Heart right ventricle (tissue), 16 donors: ENCODE data around the gene LCTL. TPM values are rescaled to one million over a fixed set of nuclear protein-coding genes. Genes with fewer than 3 reads are reported as not detected.

Experiments used
- ATAC-seq, 8 donors: fragments of 200-7000 bp; cut with Tn5 transposase; one replicate each; pipeline ENCODE4 v1.9.1; 2020; ENCODE audit warnings: mild to moderate bottlenecking in 8 of 8, moderate library complexity in 8 of 8, moderate number of reproducible peaks in 1 of 8
- DNase-seq, 2 donors: peaks; one replicate each; pipeline ENCODE4 v3.0.0-alpha.2; 2020
- H3K27ac ChIP-seq, 10 donors: fragments of 200-600 bp; sonication (generic) in 2 of 10; one replicate each; pipeline versions ENCODE4 v1.5.0 to v1.8.0; 2020 to 2022; ENCODE audit warnings: mild to moderate bottlenecking in 3 of 10
- H3K27me3 ChIP-seq, 7 donors: fragments of 200-600 bp; one replicate each; pipeline ENCODE4 v1.8.0; 2021 to 2022; ENCODE audit warnings: mild to moderate bottlenecking in 2 of 7
- H3K36me3 ChIP-seq, 9 donors: fragments of 200-600 bp; sonication (generic) in 1 of 9; one replicate each; pipeline versions ENCODE4 v1.5.0 to v1.8.0; 2020 to 2022; ENCODE audit warnings: mild to moderate bottlenecking in 2 of 9
- H3K4me1 ChIP-seq, 9 donors: fragments of 200-600 bp; sonication (generic) in 1 of 9; one replicate each; pipeline versions ENCODE4 v1.5.0 to v1.8.0; 2020 to 2022; ENCODE audit warnings: mild to moderate bottlenecking in 4 of 9
- H3K4me3 ChIP-seq, 10 donors: fragments of 200-600 bp; sonication (generic) in 2 of 10; one replicate each; pipeline versions ENCODE4 v1.5.0 to v1.8.0; 2020 to 2022; ENCODE audit warnings: mild to moderate bottlenecking in 7 of 10, moderate library complexity in 2 of 10
- H3K9me3 ChIP-seq, 11 donors: fragments of 200-600 bp in 10 of 11; sonication (generic) in 2 of 11; one replicate each; pipeline versions ENCODE4 v1.5.0 to v1.8.0; 2013 to 2022; ENCODE audit warnings: mild to moderate bottlenecking in 2 of 11, control low read depth in 1 of 11, moderate library complexity in 1 of 11
- WGBS, 2 donors: extraction: QIAGEN DNeasy Blood & Tissue Kit; methylation state at CpG; one replicate each; pipeline ENCODE4 v1.1.7; 2013; ENCODE audit warnings: inconsistent platforms in 1 of 2; 5-methylcytosine and 5-hydroxymethylcytosine counted together
- intact Hi-C, 10 donors: fragments of 100-400 bp; cut with DNase I; formaldehyde crosslinking; loops; one replicate each; pipeline versions ENCODE4 v1.11.1 to v1.14.2; 2022
- polyA plus RNA-seq, 2 donors: library from polyadenylated mRNA; stranded (reverse); fragments of 200-250 nt; gene quantifications; one replicate each; pipeline ENCODE4 v1.2.3, GENCODE V29; 2013
- total RNA-seq, 10 donors: library from RNA; stranded (reverse); fragmentation: NEBNext Ultra II Directional in 3 of 10; extraction: Animal tissue kit (Norgen Biotek cat#: 25700) in 3 of 10; gene quantifications; one replicate each; pipeline versions ENCODE4 v1.2.1 to v1.2.4, GENCODE V29; 2021 to 2023
- TF ChIP-seq, protein P1 (sequence below), 9 donors: fragments of 200-600 bp; sonication (generic) in 2 of 9; IDR thresholded peaks; one replicate each; pipeline versions ENCODE4 v1.5.0 to v1.8.0; 2021 to 2022; ENCODE audit warnings: antibody characterized with exemption in 9 of 9, mild to moderate bottlenecking in 5 of 9, moderate library complexity in 1 of 9
- donor health status: Arrhythmogenic right ventricular cardiomyopathy.
- donor health status: ischemic (EF 13 %, LVEDD 7.1; RV severe dilation, severe dysfunction).
- donor health status: healthy with polysubstance abuse.
- donor health status: DM: no; HTN: yes; CAD: no.
- donor health status: DM: no; HTN: no; CAD: no.
- donor health status: ischemic (EF 25% LVEDD 6.9; RV normal size, moderate dysfunction).
- donor health status: ischemic (EF 25% LVEDD 5.7; RV mildly dilated, moderate dysfunction).
- donor health status: healthy.
- donor health status: DM: yes; HTN: yes; CAD: no.
- donor health status: Ischemic cardiomyopathy.
- donor health status: ischemic (EF 35%, LVEDD 5.7; RV mildly dilated, moderate dysfunction).
- donor health status: nonischemic (EF 11% LVEDD 7.7; RV severe dilation, severe dysfunction).
- donor health status: DM: yes; HTN: yes; CAD: no.
- donor health status: PGD.
- donor health status: ischemic (EF 29% LVEDD 5.4; RV normal size, mild dysfunction).
- donor health status: nonischemic (EF 23%, LVEDD 6.1; RV moderate dilation, normal function).

The LCTL gene
- total and polyA plus RNA-seq, 12 donors: 0.16 TPM; not detected in 11

- 43 to 61% methylated on average over 3 of the region's 3 CpGs for whole genome bisulfite sequencing, 2 donors
Measured at GRCh38 chr15:66580643-66581042, 14.8 kb upstream of the LCTL start.

GRCh38 chr15:66578286-66578875 is 12.6 kb upstream of the LCTL start:
- H3K27ac ChIP-seq: peak overlapping the region in 2 of 10 donors; percentile 21 to 44
- DNase-seq: no peak
- peaks cover 0 to 5% (median 0%) of the 10 kb centered on the region in 11 donors for H3K9me3 ChIP-seq
- TF ChIP-seq, protein P1, sequence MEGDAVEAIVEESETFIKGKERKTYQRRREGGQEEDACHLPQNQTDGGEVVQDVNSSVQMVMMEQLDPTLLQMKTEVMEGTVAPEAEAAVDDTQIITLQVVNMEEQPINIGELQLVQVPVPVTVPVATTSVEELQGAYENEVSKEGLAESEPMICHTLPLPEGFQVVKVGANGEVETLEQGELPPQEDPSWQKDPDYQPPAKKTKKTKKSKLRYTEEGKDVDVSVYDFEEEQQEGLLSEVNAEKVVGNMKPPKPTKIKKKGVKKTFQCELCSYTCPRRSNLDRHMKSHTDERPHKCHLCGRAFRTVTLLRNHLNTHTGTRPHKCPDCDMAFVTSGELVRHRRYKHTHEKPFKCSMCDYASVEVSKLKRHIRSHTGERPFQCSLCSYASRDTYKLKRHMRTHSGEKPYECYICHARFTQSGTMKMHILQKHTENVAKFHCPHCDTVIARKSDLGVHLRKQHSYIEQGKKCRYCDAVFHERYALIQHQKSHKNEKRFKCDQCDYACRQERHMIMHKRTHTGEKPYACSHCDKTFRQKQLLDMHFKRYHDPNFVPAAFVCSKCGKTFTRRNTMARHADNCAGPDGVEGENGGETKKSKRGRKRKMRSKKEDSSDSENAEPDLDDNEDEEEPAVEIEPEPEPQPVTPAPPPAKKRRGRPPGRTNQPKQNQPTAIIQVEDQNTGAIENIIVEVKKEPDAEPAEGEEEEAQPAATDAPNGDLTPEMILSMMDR (IDR thresholded peaks at IDR 0.05): no peak
- no peaks in the 10 kb centered on the region for H3K27me3 ChIP-seq
- H3K4me3 ChIP-seq: no peak overlapping the region
- ATAC-seq: peak in 5 of 8 donors; percentile 35 to 62 (median 50)
- intact Hi-C loops: no loop called here
- 44 to 57% methylated on average over 10 of the region's 10 CpGs for WGBS, 2 donors
- H3K36me3 ChIP-seq: no peaks in the 10 kb centered on the region
- peaks cover 0 to 29% (median 8%) of the 10 kb centered on the region in 9 donors for H3K4me1 ChIP-seq

More at GRCh38 chr15:66580643-66581042, 14.8 kb upstream of the LCTL start:
- peaks cover 0 to 5% (median 0%) of the 10 kb centered on the region in 11 donors for H3K9me3 ChIP-seq
- DNase-seq (peak; percentile 28 to 50), ATAC-seq (peak; percentile 41 to 85 (median 58))
- peaks cover 0 to 24% (median 4%) of the 10 kb centered on the region in 9 donors for H3K4me1 ChIP-seq
- peak overlapping the region in 4 of 10 donors; percentile 15 to 60 (median 38) for H3K27ac ChIP-seq
- H3K36me3 ChIP-seq: no peaks in the 10 kb centered on the region
- TF ChIP-seq, protein P1 (IDR thresholded peaks at IDR 0.05): no peak
- H3K4me3 ChIP-seq: no peak overlapping the region
- intact Hi-C loops: no loop called here
- H3K27me3 ChIP-seq: peaks cover 0 to 10% (median 0%) of the 10 kb centered on the region in 7 donors

- DNase-seq (no peak), ATAC-seq (no peak)
- WGBS, 2 donors: 71 to 85% methylated on average over 2 of the region's 2 CpGs
- intact Hi-C loops: no loop called here
- H3K27ac ChIP-seq: peak overlapping the region in 1 of 10 donors; percentile 31
- H3K4me3 ChIP-seq: no peak overlapping the region
- no peaks in the 10 kb centered on the region for H3K36me3 ChIP-seq
- peaks cover 0 to 5% (median 0%) of the 10 kb centered on the region in 11 donors for H3K9me3 ChIP-seq
- no peaks in the 10 kb centered on the region for H3K27me3 ChIP-seq
- H3K4me1 ChIP-seq: peaks cover 0 to 18% (median 4%) of the 10 kb centered on the region in 9 donors
- TF ChIP-seq, protein P1 (IDR thresholded peaks at IDR 0.05): no peak
Measured at GRCh38 chr15:66574596-66574950, 8.8 kb upstream of the LCTL start.

GRCh38 chr15:66573719-66574595 is 8.2 kb upstream of the LCTL start:
- Histone ChIP-seq H3K9me3 (peaks cover 0 to 4% (median 0%) of the 10 kb centered on the region in 11 donors), H3K27ac (peak overlapping the region in 1 of 10 donors; percentile 31), H3K4me1 (peaks cover 0 to 18% (median 4%) of the 10 kb centered on the region in 9 donors), H3K27me3 (no peaks in the 10 kb centered on the region), H3K4me3 (no peak overlapping the region), H3K36me3 (no peaks in the 10 kb centered on the region)
- TF ChIP-seq, protein P1 (IDR thresholded peaks at IDR 0.05): no peak
- WGBS, 2 donors: 63 to 68% methylated on average over 10 of the region's 10 CpGs
- ATAC-seq: peak in 5 of 8 donors; percentile 34 to 68 (median 64)
- intact Hi-C loops: no loop called here
- no peak for DNase-seq
